GM12874 (cell line): ENCODE results near the gene WAC.

Experiments
- TF ChIP-seq, protein P1 (sequence below): IDR thresholded peaks from 2 replicates; pipeline ENCODE4 v1.5.1; 2011; ENCODE audit warnings: low read depth, mild to moderate bottlenecking, control low read depth, low read length, moderate library complexity; ENCODE audit not compliant: insufficient read depth

WAC gene

DNA sequence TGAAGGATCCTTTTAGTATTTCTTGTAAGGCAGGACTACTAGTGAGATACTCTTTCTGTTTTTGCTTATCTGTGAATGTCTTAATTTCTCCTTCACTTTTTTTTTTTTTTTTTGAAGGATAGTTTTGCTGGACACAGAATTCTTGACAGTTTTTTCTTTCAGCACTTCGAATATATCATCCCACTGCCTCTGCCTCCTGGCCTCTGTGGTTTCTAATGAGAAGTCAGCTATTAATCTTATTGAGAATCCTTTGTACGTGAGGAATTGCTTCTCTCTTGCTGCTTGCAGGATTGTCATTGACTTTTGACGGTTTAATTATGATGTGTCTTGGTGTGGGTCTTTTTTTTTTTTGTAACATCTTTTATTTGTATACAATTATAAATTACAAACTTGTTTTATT lies 12.6 kb upstream of the WAC start:
- TF ChIP-seq, protein P1, sequence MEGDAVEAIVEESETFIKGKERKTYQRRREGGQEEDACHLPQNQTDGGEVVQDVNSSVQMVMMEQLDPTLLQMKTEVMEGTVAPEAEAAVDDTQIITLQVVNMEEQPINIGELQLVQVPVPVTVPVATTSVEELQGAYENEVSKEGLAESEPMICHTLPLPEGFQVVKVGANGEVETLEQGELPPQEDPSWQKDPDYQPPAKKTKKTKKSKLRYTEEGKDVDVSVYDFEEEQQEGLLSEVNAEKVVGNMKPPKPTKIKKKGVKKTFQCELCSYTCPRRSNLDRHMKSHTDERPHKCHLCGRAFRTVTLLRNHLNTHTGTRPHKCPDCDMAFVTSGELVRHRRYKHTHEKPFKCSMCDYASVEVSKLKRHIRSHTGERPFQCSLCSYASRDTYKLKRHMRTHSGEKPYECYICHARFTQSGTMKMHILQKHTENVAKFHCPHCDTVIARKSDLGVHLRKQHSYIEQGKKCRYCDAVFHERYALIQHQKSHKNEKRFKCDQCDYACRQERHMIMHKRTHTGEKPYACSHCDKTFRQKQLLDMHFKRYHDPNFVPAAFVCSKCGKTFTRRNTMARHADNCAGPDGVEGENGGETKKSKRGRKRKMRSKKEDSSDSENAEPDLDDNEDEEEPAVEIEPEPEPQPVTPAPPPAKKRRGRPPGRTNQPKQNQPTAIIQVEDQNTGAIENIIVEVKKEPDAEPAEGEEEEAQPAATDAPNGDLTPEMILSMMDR = no peak

DNA sequence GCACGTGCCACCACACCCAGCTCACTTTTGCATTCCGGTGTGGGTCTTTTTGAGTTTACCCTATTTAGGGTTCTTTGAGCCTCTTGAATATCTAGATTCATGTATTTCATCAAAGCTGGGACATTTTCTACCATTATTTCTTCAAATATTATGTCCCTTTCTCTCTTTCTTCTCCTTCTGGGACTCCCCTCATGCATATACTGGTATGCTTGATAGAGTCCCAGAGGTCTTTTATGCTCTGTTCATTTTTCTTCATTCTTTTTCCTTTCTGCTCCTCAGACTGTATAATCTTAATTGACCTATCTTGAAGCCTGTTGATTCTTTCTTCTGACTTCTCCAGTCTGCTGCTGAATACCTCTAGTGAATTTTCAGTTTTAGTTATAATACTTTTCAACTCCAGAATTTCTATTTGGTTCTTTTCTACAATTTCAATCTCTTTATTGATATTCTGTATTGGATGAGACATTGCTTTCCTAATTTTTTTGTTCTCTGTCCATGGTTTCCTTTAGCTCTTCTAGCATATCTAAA lies 9.1 kb upstream of the WAC start:
- TF ChIP-seq, protein P1 = no peak

DNA sequence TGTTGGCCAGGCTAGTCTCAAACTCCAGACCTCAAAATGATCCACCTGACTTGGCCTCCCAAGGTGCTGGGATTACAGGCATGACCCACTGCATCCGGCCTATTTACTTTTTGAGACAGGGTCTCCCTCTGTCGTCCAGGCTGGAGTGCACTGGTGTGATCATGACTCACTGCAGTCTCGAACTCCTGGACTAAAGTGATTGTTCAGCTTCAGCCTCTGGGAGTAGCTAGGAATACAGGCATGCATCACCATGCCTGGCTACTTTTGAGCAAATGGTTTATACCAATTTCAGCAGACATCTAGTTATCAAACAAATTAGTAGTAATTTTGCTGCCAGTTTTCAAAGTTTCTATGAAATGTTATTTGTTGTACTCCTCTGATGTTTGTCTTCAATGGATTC lies 2.2 kb upstream of the WAC start:
- TF ChIP-seq, protein P1 = no peak

DNA sequence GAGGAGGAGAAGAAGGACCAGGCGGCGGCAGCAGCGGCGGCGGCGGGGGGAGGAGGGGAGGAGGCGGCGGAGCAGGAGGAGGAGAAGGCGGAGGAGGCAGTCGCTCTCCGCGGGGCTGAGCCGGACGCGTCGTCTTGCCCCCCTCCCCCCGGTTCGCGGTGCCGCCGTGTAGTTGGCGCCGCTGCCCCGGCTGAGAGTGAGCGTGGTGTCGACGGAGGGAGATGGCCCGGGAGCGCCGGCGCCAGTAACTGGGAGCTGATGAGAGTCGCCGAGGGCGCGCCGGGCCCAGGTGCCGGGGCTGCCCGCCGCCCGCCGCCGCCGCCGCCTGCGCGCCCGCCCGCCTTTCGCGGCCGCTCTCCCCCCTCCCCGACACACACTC lies 257 bp downstream of the WAC start:
- TF ChIP-seq, protein P1 = no peak

DNA sequence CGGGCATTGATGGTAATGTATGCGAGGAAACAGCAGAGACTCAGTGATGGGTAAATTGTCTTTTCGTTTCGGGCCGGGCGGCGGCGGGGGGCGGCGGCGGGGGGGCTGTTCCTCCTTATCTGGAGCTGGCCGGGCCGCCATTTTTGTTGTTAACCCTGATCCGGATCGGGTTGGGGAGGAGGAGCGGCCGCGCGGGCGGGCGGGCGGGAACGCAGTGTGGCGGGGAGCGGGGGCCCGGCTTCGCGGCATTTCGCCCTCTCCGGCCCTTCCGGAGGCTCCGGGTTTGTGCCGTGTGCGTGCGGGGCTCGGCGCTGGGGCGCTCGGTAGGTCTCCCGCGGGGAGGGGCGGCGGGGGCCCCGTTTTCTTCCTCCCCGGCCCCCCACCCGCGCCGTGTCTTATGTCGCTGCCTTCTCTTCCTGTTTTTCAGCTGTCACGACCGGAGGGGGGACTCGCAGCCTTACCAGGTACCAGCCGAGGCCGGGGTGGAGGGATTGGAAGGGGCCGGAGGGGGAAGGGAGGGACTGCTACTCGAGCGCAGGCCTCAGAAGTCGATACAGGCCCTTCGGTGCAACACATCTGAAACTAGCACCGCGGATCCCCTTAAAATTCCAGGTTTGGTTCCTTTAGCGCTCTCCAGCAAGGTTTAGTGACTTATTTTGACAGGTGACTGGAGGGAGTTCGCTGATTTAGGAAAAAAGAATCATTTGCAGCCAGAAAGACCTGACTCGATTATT lies 820 bp downstream of the WAC start:
- TF ChIP-seq, protein P1 = no peak

DNA sequence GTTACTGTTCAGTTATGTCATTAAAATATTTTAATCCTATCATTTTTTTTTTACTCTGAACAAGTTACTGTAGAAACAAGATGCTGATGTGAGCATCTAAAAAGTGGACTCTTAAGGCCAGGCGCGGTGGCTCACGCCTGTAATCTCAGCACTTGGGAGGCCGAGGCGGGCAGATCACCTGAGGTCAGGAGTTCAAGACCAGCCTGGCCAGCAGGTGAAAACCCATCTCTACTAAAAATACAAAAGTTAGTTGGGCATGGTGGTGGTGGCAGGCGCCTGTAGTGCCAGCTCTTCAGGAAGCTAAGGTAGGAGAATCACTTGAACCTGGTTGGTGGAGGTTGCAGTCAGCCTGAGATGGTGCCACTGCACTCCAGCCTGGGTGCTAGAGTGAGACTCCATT lies 2.9 kb downstream of the WAC start:
- TF ChIP-seq, protein P1 = no peak

DNA sequence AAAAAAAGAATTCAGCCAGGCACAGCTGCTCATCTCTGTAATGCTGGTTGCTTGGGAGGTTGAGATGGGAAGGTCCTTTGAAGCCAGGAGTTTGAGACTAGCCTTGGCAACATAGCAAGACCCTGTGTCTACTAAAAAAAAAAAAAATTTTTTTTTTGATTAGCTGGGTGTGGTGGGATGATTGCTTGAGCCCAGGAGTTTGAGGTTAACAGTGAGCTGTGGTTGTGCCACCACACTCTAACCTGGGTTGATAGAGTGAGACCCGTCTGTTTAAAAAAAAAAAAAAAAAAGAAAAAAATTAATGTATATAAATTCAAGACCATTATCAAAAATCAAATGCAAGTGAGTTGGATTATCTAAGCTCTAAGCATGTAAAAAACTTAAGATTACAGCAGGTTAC lies 5.7 kb downstream of the WAC start:
- TF ChIP-seq, protein P1 = no peak
